ENCODE results near the gene TGFBR3. TPM values are rescaled to one million over a fixed set of nuclear protein-coding genes. Genes with fewer than 3 reads are reported as not detected.

The TGFBR3 gene
- total and polyA plus RNA-seq, 4 donors = 3.6 to 81.5 (median 33.4) TPM

GRCh38 chr1:91876040-91876470, 9.9 kb downstream of the TGFBR3 start:
- Histone ChIP-seq H3K27ac (ENCODE audit: low read depth in 1 of 2, low read length in 2 of 2) (no peak overlapping the region), H3K27me3 (ENCODE audit: control insufficient read depth in 1 of 2, insufficient read depth in 2 of 2, low read length in 1 of 2) (no peaks in the 10 kb centered on the region), H3K9me3 (ENCODE audit: control insufficient read depth, low read length) (no peaks in the 10 kb centered on the region), H3K4me3 (ENCODE audit: low read length in 2 of 2) (no peak overlapping the region), H3K4me1 (ENCODE audit: control insufficient read depth in 1 of 2, insufficient read depth in 2 of 2, low read length in 2 of 2) (peaks cover 0 to 5% of the 10 kb centered on the region in 2 donors), H3K36me3 (ENCODE audit: control insufficient read depth in 1 of 2, insufficient read depth in 2 of 2, low read length in 1 of 2) (no peaks in the 10 kb centered on the region)
- intact Hi-C loops (cut with DNase I) = no loop called here
- DNase-seq (no peak), ATAC-seq (ENCODE audit: low FRiP score) (no peak)
- 90% methylated on average over 5 of the region's 5 CpGs for WGBS, 2 donors

GRCh38 chr1:91874167-91874566, 11.8 kb downstream of the TGFBR3 start:
- no peaks in the 10 kb centered on the region for H3K36me3 ChIP-seq (ENCODE audit: control insufficient read depth in 1 of 2, insufficient read depth in 2 of 2, low read length in 1 of 2)
- ATAC-seq (ENCODE audit: low FRiP score) = no peak
- no peaks in the 10 kb centered on the region for H3K9me3 ChIP-seq (ENCODE audit: control insufficient read depth, low read length)
- intact Hi-C loops (cut with DNase I) = no loop called here
- no peak overlapping the region for H3K4me3 ChIP-seq (ENCODE audit: low read length in 2 of 2)
- H3K27ac ChIP-seq (ENCODE audit: low read depth in 1 of 2, low read length in 2 of 2) = no peak overlapping the region
- H3K27me3 ChIP-seq (ENCODE audit: control insufficient read depth in 1 of 2, insufficient read depth in 2 of 2, low read length in 1 of 2) = no peaks in the 10 kb centered on the region
- H3K4me1 ChIP-seq (ENCODE audit: control insufficient read depth in 1 of 2, insufficient read depth in 2 of 2, low read length in 2 of 2) = peaks cover 0 to 5% of the 10 kb centered on the region in 2 donors
- DNase-seq = no peak
- 97% methylated on average over 4 of the region's 4 CpGs for WGBS, 2 donors

GRCh38 chr1:91872559-91873081, 13.3 kb downstream of the TGFBR3 start:
- Histone ChIP-seq H3K4me1 (ENCODE audit: control insufficient read depth in 1 of 2, insufficient read depth in 2 of 2, low read length in 2 of 2) (peaks cover 0 to 5% of the 10 kb centered on the region in 2 donors), H3K36me3 (ENCODE audit: control insufficient read depth in 1 of 2, insufficient read depth in 2 of 2, low read length in 1 of 2) (no peaks in the 10 kb centered on the region), H3K27ac (ENCODE audit: low read depth in 1 of 2, low read length in 2 of 2) (no peak overlapping the region), H3K9me3 (ENCODE audit: control insufficient read depth, low read length) (no peaks in the 10 kb centered on the region), H3K27me3 (ENCODE audit: control insufficient read depth in 1 of 2, insufficient read depth in 2 of 2, low read length in 1 of 2) (no peaks in the 10 kb centered on the region), H3K4me3 (ENCODE audit: low read length in 2 of 2) (no peak overlapping the region)
- intact Hi-C loops (cut with DNase I) = no loop called here
- 70 to 74% methylated on average over 7 of the region's 7 CpGs for WGBS, 2 donors
- DNase-seq (no peak), ATAC-seq (ENCODE audit: low FRiP score) (no peak)

DNA sequence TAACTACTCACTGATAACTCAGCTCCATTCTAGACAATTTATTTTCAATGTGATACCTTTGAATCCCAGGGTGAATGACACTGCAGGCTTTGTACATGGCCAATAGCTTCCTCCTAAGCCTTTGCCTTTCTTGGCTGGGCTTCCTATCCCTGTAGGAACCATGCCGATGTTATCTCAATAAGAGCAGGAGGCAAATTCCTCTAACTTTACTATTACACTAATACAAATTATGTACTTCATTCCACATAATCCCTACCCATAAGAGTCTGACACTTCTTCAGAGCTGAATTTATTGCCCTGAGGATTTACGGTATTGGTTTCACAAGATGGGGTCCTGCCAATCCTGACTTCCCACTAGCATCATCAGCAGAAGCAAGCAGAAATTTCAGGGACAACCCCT, 14.0 kb downstream of the TGFBR3 start:
- Histone ChIP-seq H3K36me3 (ENCODE audit: control insufficient read depth in 1 of 2, insufficient read depth in 2 of 2, low read length in 1 of 2) (no peaks in the 10 kb centered on the region), H3K9me3 (ENCODE audit: control insufficient read depth, low read length) (no peaks in the 10 kb centered on the region), H3K4me3 (ENCODE audit: low read length in 2 of 2) (no peak overlapping the region), H3K4me1 (ENCODE audit: control insufficient read depth in 1 of 2, insufficient read depth in 2 of 2, low read length in 2 of 2) (peaks cover 0 to 5% of the 10 kb centered on the region in 2 donors), H3K27me3 (ENCODE audit: control insufficient read depth in 1 of 2, insufficient read depth in 2 of 2, low read length in 1 of 2) (no peaks in the 10 kb centered on the region), H3K27ac (ENCODE audit: low read depth in 1 of 2, low read length in 2 of 2) (no peak overlapping the region)
- intact Hi-C loops (cut with DNase I) = no loop called here
- 55 to 60% methylated on average over 2 of the region's 2 CpGs for WGBS, 2 donors
- ATAC-seq (ENCODE audit: low FRiP score) = no peak
- no peak for DNase-seq

DNA sequence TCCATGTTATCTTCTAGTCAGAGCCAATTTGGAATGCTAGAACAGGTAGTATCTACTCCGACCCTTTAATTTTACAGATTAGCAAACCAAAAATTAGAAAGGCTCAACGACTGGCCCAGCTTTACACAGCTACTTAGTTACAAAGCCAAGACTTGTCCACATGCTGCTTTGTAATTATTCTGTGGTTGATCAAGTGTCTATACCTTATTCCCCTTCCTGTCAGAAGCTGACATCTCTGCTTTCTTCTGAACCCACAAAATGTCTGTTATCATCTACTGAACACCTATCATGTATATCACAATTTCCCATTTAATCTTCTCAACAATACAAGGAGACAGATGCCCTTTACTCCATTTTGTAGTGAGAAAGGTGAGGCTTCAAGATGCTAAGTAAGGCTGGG, 15.6 kb downstream of the TGFBR3 start:
- intact Hi-C loops (cut with DNase I) = no loop called here
- H3K9me3 ChIP-seq (ENCODE audit: control insufficient read depth, low read length) = no peaks in the 10 kb centered on the region
- WGBS, 2 donors = 85 to 93% methylated on average over 2 of the region's 2 CpGs
- no peaks in the 10 kb centered on the region for H3K4me1 ChIP-seq (ENCODE audit: control insufficient read depth in 1 of 2, insufficient read depth in 2 of 2, low read length in 2 of 2)
- H3K36me3 ChIP-seq (ENCODE audit: control insufficient read depth in 1 of 2, insufficient read depth in 2 of 2, low read length in 1 of 2) = no peaks in the 10 kb centered on the region
- DNase-seq (no peak), ATAC-seq (ENCODE audit: low FRiP score) (no peak)
- no peak overlapping the region for H3K4me3 ChIP-seq (ENCODE audit: low read length in 2 of 2)
- no peaks in the 10 kb centered on the region for H3K27me3 ChIP-seq (ENCODE audit: control insufficient read depth in 1 of 2, insufficient read depth in 2 of 2, low read length in 1 of 2)
- no peak overlapping the region for H3K27ac ChIP-seq (ENCODE audit: low read depth in 1 of 2, low read length in 2 of 2)

- Histone ChIP-seq H3K9me3 (ENCODE audit: control insufficient read depth, low read length) (no peaks in the 10 kb centered on the region), H3K27ac (ENCODE audit: low read depth in 1 of 2, low read length in 2 of 2) (no peak overlapping the region), H3K27me3 (ENCODE audit: control insufficient read depth in 1 of 2, insufficient read depth in 2 of 2, low read length in 1 of 2) (no peaks in the 10 kb centered on the region), H3K4me3 (ENCODE audit: low read length in 2 of 2) (no peak overlapping the region), H3K36me3 (ENCODE audit: control insufficient read depth in 1 of 2, insufficient read depth in 2 of 2, low read length in 1 of 2) (no peaks in the 10 kb centered on the region), H3K4me1 (ENCODE audit: control insufficient read depth in 1 of 2, insufficient read depth in 2 of 2, low read length in 2 of 2) (peaks cover 0 to 2% of the 10 kb centered on the region in 2 donors)
- 95% methylated on average over 5 of the region's 5 CpGs for WGBS, 2 donors
- no peak for ATAC-seq (ENCODE audit: low FRiP score)
- no peak for DNase-seq
- intact Hi-C loops (cut with DNase I) = no loop called here
Observed at GRCh38 chr1:91866425-91866824, 19.5 kb downstream of the TGFBR3 start.

GRCh38 chr1:91864017-91864700, 21.8 kb downstream of the TGFBR3 start:
- DNase-seq = no peak
- H3K4me1 ChIP-seq (ENCODE audit: control insufficient read depth in 1 of 2, insufficient read depth in 2 of 2, low read length in 2 of 2) = peaks cover 0 to 2% of the 10 kb centered on the region in 2 donors
- H3K4me3 ChIP-seq (ENCODE audit: low read length in 2 of 2) = no peak overlapping the region
- H3K36me3 ChIP-seq (ENCODE audit: control insufficient read depth in 1 of 2, insufficient read depth in 2 of 2, low read length in 1 of 2) = no peaks in the 10 kb centered on the region
- no peak overlapping the region for H3K27ac ChIP-seq (ENCODE audit: low read depth in 1 of 2, low read length in 2 of 2)
- intact Hi-C loops (cut with DNase I) = no loop called here
- ATAC-seq (ENCODE audit: low FRiP score) = no peak
- no peaks in the 10 kb centered on the region for H3K9me3 ChIP-seq (ENCODE audit: control insufficient read depth, low read length)
- 42 to 58% methylated on average over 5 of the region's 5 CpGs for WGBS, 2 donors
- no peaks in the 10 kb centered on the region for H3K27me3 ChIP-seq (ENCODE audit: control insufficient read depth in 1 of 2, insufficient read depth in 2 of 2, low read length in 1 of 2)

GRCh38 chr1:91863498-91863897, 22.5 kb downstream of the TGFBR3 start:
- DNase-seq (no peak), ATAC-seq (ENCODE audit: low FRiP score) (no peak)
- Histone ChIP-seq H3K9me3 (ENCODE audit: control insufficient read depth, low read length) (no peaks in the 10 kb centered on the region), H3K4me3 (ENCODE audit: low read length in 2 of 2) (no peak overlapping the region), H3K36me3 (ENCODE audit: control insufficient read depth in 1 of 2, insufficient read depth in 2 of 2, low read length in 1 of 2) (no peaks in the 10 kb centered on the region), H3K4me1 (ENCODE audit: control insufficient read depth in 1 of 2, insufficient read depth in 2 of 2, low read length in 2 of 2) (peaks cover 0 to 2% of the 10 kb centered on the region in 2 donors), H3K27ac (ENCODE audit: low read depth in 1 of 2, low read length in 2 of 2) (no peak overlapping the region), H3K27me3 (ENCODE audit: control insufficient read depth in 1 of 2, insufficient read depth in 2 of 2, low read length in 1 of 2) (no peaks in the 10 kb centered on the region)
- 80 to 91% methylated on average over 3 of the region's 3 CpGs for WGBS, 2 donors
- intact Hi-C loops (cut with DNase I) = no loop called here

DNA sequence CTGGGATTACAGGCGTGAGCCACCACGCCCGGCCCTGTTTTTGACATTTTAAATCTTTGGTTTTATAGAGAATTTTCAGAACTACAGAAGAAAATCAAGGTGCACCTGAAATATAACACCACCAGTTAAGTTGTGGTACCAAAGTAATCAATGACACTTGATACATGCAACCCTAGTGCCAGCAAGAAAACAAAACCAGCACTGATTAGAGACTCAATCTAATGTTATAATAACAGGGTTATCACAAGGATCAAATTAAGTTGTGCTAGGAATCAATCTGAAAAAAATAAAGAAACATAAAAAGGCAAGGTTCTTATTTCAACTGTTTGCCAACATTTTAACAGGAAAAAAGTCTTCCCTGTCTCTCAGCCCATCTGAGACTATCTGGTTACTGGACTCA, 23.8 kb downstream of the TGFBR3 start:
- Histone ChIP-seq H3K27ac (ENCODE audit: low read depth in 1 of 2, low read length in 2 of 2) (no peak overlapping the region), H3K27me3 (ENCODE audit: control insufficient read depth in 1 of 2, insufficient read depth in 2 of 2, low read length in 1 of 2) (no peaks in the 10 kb centered on the region), H3K4me1 (ENCODE audit: control insufficient read depth in 1 of 2, insufficient read depth in 2 of 2, low read length in 2 of 2) (peaks cover 0 to 2% of the 10 kb centered on the region in 2 donors), H3K4me3 (ENCODE audit: low read length in 2 of 2) (no peak overlapping the region), H3K9me3 (ENCODE audit: control insufficient read depth, low read length) (no peaks in the 10 kb centered on the region), H3K36me3 (ENCODE audit: control insufficient read depth in 1 of 2, insufficient read depth in 2 of 2, low read length in 1 of 2) (no peaks in the 10 kb centered on the region)
- ATAC-seq (ENCODE audit: low FRiP score) (no peak), DNase-seq (no peak)
- WGBS, 2 donors = 97 to 99% methylated on average over 3 of the region's 3 CpGs
- intact Hi-C loops (cut with DNase I) = no loop called here

All from aorta (tissue), 5 donors.